ENCODE data around the gene FAM193A.
"Not testable (repeated sequence)": the region's sequence is repeated elsewhere in the genome, so short reads cannot be mapped to it uniquely, and the experiment has no call there.

Gene FAM193A

GRCh38 chr4:2514944-2515343 is 21.5 kb upstream of the FAM193A start:
- not testable (repeated sequence) for DNase-seq

DNA sequence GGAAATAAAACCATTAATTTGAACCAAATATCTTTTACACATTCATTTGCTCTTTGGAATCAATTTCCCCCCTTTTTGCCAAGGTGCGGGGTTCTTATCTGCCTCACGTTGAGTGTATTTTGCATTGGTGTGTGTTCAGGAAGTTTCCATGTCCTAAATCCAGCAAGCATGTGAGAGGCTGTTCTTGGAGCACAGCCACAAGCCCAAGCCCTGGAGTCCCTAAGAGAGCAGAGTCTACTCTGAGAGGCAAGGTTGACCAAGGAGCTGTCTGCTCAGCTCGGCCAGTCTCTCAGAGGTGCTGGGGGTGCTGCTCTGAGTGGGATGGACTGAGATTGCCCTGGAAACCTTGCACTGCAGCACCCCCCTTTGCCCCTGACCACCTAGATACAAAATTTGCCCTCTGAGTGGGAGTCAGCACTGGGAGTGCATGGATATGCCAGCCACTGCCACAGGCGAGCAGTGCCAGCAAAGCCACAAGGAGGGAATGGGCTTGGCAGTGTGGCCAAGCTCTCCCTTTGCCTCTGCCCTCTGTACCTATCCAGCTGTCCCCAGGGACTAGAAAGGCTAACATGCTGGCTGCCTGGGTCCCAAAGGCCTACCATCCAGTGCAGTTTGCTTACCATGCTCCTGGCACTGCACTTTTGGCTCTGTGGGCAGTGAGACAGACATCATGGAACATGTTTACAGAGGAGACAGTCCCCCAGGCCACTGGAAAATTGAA is 20.5 kb upstream of the FAM193A start:
- no peak for DNase-seq

- no peak for DNase-seq
Measured at GRCh38 chr4:2516635-2517034, 19.8 kb upstream of the FAM193A start.

DNA sequence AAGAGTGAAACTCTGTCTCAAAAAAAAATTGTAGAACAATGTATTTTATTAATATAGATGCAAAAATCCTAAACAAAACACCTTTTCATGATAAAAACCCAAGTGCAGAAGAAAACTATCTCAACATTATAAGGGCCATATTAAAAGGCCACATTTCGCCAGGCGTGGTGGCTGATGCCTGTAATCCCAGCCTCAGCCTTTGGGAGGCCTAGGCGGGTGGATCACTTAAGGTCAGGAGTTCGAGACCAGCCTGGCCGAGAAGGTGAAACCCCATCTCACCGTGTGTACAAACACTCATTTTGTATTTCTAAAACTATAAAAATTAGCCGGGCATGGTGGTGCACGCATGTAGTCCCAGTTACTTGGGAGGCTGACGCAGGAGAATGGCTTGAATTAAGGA is 9.9 kb upstream of the FAM193A start:
- DNase-seq, result no peak

- no peak for DNase-seq
Measured at GRCh38 chr4:2534904-2535375, 1.5 kb upstream of the FAM193A start.

DNA sequence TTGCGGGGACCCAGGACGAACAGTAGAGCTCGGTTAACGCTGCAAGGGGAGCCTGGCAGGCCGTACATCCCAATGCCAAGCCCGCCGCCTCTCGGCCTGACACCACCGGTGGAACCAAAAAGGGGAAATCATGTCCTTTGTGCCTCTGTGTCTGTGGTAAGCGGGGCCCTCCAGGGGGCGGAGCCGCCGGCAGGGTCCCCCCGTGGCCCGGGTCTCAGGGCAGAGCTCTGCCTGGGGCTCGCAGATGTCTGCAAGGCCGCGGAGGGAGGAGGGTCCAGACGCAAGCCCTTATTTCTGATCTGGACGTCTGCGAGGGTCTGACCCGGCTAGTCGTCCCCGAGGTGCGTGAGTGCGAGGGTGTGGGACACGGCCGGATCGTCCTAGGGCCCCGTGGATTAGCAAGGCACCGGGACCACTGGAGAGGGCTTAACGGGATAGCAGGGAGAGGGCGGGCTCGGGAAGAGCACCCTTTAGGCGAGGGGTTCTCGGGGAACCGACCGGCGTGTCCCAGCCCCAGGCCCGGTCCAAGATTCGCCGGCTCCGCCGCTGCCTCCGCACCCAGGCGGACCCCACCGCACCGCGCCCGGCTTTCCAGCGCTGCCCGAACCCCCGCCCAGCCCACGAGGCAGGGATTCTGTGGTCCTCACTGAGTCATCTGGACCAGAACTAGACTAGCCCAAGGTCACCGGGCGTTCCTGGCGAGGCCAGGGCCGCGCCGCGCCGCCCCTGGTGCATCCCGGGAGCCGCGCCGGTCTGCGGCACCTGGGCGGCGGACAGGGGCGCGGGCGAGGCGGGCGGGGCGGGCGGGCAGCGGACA is 863 bp upstream of the FAM193A start:
- peak; percentile 48 for DNase-seq

DNA sequence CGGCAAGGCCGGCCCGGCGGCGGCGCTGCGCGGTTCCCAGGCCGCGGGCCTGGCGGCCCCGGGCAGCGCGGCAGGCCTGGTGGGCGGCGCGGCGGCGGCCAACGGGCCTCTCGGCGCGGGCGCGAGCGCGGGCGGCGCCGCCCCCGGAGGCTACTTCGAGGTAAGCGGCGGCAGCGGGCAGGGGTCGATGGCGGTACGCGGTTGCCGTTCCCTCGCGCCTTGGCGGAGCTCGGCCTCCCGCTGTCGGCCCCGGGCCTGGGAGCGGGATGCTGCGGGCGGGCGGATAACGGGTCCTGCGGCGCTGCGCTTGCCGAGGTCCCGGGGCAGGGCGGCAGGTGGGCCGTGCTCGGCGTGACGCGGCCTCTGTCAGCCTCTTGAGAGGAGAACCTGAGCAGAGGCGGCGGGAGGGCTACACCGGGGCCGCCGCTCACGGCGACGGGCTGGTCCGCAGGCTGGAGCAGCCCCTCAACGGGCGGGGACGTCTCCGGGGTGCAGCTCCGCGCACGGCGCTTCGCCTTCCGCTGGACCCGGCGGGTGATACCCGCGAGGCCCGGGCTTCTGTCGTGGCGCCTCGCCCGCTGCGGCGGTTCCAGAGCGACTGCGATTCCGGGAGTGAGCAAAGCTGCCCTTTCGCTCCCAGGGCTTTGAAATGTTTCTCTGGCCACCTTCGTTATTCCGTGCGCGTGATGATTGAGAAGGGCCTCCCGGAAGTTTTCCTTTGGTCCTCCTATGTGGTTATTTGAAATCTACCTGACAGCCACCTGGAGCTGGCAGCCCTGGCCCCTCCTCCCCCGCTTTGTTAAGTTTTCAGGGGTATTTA is 774 bp downstream of the FAM193A start:
- DNase-seq, result peak; percentile 44

- not testable (repeated sequence) for DNase-seq
Measured at GRCh38 chr4:2543580-2544191, 7.2 kb downstream of the FAM193A start.

DNA sequence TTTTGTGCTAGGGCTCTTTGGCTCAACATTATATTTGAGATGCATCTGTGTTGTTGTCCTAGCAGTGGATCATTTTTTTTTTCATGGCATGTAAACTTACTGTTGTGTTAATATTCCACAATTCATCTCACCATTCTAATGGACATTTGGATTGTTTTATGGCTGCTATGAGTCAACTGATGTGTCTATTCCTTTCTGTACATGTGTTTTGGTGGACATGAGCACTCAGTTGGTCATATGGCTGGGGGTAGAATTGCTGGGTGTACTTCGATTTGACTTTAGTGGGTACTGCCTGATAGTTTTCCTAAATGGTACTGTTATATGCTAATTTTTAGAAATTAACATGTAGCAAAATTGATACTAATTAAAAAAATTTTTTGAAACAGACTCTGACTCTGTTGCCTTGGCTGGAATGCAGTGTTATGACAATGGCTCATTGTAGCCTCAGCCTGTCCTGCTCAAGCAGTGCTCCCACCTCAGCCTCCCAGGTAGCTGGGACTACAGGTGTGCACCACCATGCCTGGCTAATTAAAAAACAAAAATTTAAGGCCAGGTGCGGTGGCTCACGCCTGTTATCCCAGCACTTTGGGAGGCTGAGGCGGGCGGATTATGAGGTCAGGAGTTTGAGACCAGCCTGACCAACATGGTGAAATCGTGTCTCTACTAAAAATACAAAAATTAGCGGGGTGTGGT is 9.0 kb downstream of the FAM193A start:
- no peak for DNase-seq

GRCh38 chr4:2546286-2546823 is 9.9 kb downstream of the FAM193A start:
- no peak for DNase-seq

GRCh38 chr4:2546961-2547691 is 10.7 kb downstream of the FAM193A start:
- DNase-seq, result not testable (repeated sequence)

DNA sequence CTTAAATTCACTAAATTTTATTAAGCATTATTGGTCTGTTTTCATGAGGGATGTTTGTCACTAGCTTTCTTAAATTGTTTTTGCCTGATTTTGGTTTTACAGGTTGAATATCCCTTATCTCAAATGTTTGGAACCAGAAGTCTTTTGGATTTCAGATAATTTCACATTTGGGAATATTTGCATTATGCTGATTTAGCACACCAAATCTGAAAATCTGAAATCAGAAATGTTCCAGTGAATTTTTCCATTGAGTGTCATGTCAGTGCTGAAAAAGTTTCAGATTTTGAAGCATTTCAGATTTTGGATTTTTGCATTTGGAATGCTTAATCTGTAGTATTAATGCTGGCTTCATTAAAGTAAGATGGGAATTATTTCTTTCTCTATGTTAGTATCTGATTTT is 14.7 kb downstream of the FAM193A start:
- no peak for DNase-seq

DNA sequence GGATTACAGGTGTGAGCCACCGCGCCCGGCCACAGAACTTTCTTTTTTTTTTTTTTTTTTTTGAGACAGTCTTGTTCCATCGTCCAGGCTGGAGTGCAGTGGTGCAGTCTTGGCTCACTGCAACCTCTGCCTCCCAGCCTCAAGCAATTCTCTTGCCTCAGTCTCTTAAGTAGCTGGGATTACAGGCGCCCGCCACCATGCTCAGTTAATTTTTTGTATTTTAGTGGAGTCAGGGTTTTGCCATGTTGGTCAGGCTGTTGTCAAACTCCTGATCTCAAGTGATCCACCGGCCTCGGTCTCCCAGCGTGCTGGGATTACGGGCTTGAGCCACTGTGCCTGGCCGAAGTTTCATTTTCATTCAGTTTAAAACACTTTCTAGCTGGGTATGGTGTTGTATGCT is 16.4 kb downstream of the FAM193A start:
- DNase-seq, result no peak

DNA sequence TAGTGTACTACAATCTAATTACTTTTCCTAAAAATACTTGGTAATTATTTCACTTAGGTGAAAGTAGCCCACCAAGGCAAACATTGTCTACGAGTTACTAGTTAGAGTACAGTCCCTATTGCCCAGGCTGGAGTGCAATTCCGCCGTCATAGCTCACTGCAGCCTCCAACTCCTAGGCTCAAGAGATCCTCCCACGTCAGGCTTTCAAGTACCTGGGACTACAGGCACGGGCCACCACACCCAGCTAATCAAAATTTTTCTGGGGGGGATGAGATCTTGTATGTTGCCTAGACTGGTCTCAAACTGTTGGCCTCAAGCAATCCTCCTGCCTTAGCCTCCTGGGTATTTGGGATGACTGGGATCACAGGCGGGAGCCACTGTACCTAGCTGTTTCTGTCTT is 21.9 kb downstream of the FAM193A start:
- no peak for DNase-seq

GRCh38 chr4:2560167-2560566 is 23.7 kb downstream of the FAM193A start:
- DNase-seq, result no peak

- no peak for DNase-seq
Measured at GRCh38 chr4:2565533-2565932, 29.1 kb downstream of the FAM193A start.

DNA sequence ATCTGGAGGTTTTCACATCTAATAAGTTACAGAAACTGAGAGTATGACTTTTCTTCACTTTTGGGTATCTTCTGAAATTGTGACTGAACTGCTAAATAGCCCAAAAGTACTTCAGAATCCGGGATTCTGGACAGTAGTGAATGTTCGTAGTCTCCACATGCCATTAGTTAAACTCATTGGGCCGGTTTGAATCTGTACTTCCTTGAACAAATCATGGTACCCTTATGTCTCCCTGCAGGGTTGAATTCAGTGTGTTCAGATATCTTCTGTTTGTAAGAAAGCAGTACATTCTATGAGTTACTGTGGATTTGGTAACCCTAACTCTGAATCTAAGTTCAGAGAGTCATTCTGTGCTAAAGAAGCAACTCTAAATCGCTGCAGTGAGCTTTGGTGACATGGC is 33.6 kb downstream of the FAM193A start:
- DNase-seq, result no peak

- DNase-seq, result peak; percentile 21
Measured at GRCh38 chr4:2570551-2571222, 34.2 kb downstream of the FAM193A start.

DNA sequence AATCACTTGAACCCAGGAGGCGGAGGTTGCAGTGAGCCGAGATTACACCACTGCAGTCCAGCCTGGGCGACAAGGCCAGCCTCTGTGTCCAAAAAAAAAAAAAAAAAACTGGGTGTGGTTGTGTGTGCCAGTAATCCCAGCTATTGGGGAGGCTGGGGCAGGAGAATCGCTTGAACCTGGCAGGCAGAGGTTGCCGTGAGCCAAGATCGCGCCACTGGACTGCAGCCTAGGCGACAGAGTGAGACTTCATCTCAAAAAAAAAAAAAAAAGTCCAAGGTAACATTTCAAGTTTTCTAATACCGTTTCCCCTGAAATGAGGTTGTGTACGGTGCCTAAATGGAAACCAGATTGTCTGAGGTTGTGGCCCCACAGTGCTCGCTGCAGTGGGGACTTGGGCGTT is 35.6 kb downstream of the FAM193A start:
- no peak for DNase-seq

DNA sequence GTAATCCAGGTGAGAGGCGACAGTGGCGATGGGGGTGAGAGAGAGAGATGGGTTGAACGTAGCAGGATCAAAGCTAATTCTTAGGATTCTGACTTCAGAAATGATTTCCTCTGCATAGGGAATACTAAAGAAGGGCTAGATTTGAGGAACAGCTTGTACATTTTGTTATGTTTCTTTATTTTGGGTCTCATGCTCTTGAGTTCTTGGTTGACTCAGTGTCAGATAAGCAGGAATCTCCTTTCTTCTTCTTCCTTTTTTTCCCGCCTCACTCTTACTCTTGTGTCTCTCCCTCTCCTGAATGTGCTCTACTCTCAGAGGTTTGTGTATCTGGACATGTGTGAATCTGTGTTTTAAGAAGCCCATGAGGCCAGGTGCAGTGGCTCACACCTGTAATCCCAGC is 36.4 kb downstream of the FAM193A start:
- no peak for DNase-seq

- no peak for DNase-seq
Measured at GRCh38 chr4:2574009-2574408, 37.6 kb downstream of the FAM193A start.

All from stimulated activated naive CD4-positive, alpha-beta T cell treated with Interleukin-2 at 50 U/mL for 16 hours (primary cell).